HL-60/S4 (cell line): ENCODE results near the gene PARP3.

Experiments
- in situ Hi-C: fragments of 300-500 bp; cut with MboI; formaldehyde crosslinking; loops from 2 replicates; pipeline ENCODE4 v1.14.3; 2022; ENCODE audit warnings: low sequenced_read_pairs

The PARP3 gene

DNA sequence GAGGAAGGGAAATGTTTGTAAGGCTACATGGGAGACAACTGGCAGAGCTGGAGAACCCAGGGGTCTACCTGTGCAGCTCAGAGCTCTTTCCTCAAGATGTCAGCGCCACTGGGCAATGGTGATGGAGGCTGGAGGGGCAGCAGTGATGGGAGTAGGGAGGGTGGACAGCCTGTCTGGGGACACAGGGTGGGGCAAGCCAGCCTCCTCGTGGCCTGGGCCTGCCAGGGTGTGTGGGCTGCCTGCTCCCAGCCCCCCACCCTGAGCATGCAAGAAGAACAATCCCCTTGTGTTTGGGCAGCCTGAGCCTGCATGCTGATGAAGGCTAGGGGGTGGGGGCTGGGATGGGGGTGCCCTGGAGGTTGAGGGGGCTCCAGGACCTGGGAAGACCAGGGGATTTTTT lies 23.9 kb downstream of the PARP3 start:
- in situ Hi-C loops = no loop called here

DNA sequence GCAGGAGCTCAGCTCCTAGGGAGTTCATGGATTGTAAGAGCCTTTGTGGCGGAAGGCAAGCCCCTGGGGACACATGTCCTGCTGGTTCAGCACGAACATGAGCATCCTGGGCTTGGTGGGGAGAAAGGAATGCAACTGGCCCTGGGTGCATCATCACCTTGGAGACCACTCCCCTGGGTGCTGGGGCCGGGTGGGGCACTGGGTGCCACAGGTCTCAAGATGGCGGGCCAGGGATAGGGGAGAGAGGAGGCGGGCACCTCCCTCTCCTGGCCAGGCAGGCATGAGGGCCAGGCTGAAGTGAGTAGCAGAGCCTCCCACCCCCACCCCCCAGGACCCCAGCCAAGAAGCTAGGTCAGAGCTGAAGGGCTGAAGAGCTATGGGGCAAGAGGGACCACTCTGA lies 24.3 kb downstream of the PARP3 start:
- in situ Hi-C loops = no loop called here

GRCh38 chr3:51966922-51967383 lies 24.8 kb downstream of the PARP3 start:
- in situ Hi-C loops = no loop called here

GRCh38 chr3:51967384-51968169 lies 25.4 kb downstream of the PARP3 start, which contains the start of gene PCBP4:
PCBP4 (minus strand) TSS chr3:51967454; CDS start chr3:51961240, 6,214 bp downstream.
- in situ Hi-C loops = no loop called here

- in situ Hi-C loops = no loop called here
Measured at GRCh38 chr3:51968170-51968775, 26.1 kb downstream of the PARP3 start.

- in situ Hi-C loops = no loop called here
Measured at GRCh38 chr3:51968883-51969678, 26.9 kb downstream of the PARP3 start.

DNA sequence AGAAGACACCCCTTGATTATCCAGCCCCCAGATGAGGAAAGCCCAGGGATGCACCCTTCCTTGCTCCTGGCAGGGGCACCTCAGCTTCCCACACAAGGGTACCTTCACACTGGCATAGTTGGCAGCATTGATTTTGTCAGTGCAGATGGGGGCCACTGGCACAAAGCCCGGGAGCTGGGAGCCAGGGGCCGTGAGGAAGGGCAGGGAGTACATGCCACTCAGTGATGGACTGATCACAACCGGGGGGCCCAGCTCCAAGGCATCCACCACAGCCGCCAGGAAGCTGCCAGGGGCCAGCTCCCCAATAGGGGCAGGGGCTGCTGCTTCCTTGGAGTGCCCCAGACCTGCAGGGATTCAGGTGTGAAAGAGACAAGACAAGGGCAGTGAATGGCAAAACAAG lies 27.7 kb downstream of the PARP3 start:
- in situ Hi-C loops = no loop called here

- in situ Hi-C loops = no loop called here
Measured at GRCh38 chr3:51970606-51971300, 28.6 kb downstream of the PARP3 start.

- in situ Hi-C loops = no loop called here
Measured at GRCh38 chr3:51971350-51971749, 29.2 kb downstream of the PARP3 start.

GRCh38 chr3:51974277-51974962 lies 32.3 kb downstream of the PARP3 start:
- in situ Hi-C loops = no loop called here

DNA sequence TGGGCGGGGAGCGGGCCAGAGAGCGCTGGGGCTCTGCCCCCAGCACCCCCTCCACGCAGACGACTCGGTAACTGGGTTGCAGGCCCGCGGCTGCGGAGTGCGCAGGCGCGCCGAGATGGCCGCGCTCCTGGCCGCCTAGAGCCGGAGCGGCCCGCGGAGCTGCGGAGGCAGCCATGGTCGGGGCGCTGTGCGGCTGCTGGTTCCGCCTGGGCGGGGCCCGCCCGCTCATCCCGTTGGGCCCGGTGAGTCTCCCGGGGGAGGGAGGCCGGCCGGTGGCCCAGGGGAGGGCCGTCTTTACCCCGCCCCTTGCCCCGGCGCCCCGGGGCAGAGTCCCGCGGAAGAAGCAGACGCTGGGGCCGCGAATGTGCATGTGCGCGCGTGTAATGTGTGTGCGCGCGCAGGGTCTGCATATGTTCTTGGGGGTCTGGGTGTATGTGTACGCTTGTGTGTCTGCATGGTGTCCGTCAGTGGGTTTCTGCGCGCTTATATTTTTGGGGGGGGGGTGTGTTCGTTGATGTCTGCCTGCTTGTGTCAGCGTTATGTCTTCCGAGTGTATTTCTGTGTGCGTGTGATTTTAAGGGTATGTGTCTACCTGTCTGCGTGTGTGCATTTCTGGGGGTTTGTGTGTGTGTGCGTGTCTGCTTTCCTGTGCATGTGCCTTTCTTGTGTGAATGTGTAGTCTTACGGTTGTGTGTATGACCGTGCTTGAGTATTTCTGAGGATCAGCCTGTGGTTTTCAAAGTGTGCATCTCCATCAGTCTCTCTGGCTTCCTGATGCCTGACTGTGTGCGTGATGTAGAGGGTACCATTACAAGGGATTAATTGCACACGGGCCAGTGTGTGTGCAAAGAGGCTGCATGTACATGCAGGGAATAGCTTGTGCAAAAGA lies 33.0 kb downstream of the PARP3 start, which contains the start of gene ABHD14A:
Gene ABHD14A (plus strand): TSS at position 102 of the 889 bp plus-strand sequence. CDS start 72 bp downstream, at position 174.
- in situ Hi-C loops = no loop called here

- in situ Hi-C loops = no loop called here
Measured at GRCh38 chr3:51975852-51976549, 33.8 kb downstream of the PARP3 start.

GRCh38 chr3:51977446-51978142 lies 35.4 kb downstream of the PARP3 start:
- in situ Hi-C loops = no loop called here

DNA sequence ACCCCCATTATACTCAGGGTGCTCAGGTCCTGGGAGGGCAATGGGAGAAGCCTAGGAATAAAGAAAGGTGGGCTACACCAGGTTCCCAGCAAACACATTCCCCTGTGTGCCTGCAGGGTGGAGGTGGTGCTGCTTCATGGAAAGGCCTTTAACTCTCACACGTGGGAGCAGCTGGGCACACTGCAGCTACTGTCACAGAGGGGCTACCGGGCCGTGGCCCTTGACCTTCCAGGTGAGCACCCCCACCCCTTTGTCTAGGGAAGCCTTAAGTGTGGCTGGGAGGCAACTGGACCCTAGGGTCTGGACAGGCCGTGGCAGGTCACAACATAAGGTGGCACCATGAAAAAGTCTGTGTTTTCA lies 36.0 kb downstream of the PARP3 start:
- in situ Hi-C loops = no loop called here

DNA sequence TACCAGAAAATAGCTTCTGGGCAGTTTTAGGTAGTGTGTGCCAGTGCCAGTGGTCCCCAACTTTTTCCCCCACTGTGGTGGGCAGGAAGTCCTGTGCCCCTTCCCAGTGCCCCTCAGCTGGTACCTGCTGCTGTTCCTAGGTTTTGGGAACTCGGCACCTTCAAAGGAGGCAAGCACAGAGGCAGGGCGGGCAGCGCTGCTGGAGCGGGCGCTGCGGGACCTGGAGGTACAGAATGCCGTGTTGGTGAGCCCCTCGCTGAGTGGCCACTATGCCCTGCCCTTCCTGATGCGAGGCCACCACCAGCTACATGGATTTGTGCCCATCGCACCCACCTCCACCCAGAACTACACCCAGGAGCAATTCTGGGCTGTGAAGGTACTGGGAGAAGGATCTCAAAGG lies 38.1 kb downstream of the PARP3 start:
- in situ Hi-C loops = no loop called here

DNA sequence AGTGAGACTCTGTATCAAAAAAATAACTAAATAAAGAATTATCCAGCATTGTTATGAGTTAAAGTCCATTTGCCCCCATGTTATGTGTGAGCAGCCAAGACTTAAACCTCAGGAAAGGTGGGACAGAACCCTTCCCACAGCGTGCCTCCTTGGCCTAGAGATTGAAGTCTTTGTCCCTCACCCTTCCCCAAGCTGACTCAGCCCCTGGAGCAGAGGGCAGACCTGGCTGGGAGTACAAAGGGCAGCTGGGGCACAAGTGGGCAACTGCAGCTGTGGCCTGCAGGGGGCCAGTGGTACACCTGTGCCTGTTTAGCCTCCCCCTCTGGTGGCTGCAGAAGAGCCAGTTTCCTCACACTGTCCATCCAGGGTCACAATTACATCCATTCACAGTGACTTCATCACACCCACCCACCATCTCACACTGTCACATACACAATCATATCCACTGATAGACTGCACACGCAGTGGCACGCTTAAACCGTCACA lies 40.2 kb downstream of the PARP3 start:
- in situ Hi-C loops = no loop called here

DNA sequence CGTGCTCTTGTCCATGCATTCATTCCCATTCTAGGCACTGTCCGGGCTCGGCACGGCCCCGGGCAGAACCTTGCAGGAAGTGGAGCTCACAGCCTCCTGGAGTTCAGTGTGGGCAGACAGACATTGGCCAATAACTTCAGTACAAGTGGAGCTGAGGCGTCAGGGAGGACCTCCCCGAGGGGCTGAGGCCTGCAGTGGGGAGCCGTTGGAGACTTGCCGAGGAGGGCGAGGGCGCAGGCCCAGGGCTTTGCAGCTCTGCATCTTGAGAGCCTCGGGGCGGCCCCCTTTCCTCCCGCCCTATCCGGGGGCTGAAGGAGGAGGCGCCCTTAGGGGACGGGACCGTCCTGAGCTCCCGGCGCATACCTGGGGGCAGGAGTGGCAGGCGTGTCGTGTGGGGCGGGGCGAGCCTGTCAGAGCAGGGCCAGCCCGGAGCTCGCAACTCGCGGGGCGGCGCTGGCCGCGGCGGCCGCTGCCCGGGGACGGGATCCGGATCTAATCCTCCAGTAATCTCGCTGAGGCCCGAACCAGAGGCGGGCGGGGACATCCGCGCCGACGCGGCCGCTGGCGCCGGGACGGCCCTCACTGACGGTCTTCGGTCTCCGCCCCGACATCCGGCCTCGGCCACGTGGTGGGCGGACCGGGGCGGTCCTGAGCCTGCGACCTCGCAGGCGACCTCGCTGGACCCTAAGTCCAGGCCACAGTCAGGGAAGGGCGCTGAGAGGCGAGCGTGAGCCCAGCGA lies 40.8 kb downstream of the PARP3 start, which contains the start of gene ACY1:
Gene ACY1 (plus strand): TSS at position 698 of the 740 bp plus-strand sequence. CDS start 530 bp downstream, outside the sequence.
- in situ Hi-C loops = no loop called here
